ENCODE results near the gene CIT. TPM values are rescaled to one million over a fixed set of nuclear protein-coding genes. Genes with fewer than 3 reads are reported as not detected.
A peak's percentile ranks its signal among the peaks of the same experiment; 100 is the strongest.

The CIT gene
- total and polyA plus RNA-seq, 2 donors (not counting 3 experiments of a cell fraction or from before 2014, with no cell fraction given): 13.3 to 61.8 TPM

DNA sequence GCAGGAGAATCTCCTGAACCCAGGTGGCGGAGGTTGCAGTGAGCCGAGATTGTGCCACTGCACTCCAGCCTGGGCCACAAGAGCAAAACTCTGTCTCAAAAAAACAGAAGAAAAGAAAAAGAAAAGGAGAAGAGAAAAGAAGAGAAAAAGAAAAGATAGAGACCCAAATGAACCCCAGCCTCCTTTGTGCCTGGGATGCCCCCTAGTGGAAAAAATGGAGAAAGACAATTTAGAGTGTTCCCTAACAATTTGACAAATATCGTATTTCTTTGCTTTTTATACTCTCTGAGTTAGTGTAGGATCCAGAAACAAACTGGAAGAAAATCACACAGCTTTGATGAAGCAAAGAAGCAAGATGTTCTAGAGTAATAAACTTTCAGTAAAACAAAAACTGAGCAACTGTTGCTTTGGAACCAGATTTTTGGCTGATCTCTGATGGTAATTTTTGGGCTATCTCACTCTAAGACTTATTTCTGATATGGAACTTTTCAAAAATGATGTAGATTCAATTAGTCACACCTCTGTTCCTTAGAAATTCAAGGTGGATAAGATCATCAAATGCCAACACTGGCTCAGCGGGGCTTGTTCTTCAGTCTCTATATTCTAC lies 227.8 kb downstream of the CIT start:
- DNase-seq (ENCODE audit: low read depth, low spot score) (no peak), FAIRE-seq (peak; percentile 81)

More for the DNA sequence above, 227.8 kb downstream of the CIT start:
- Histone ChIP-seq H3K36me3 (ENCODE audit: control insufficient read depth in 2 of 2, extremely low read depth in 1 of 2, insufficient read depth in 2 of 2, low read length in 2 of 2) (no peaks in the 10 kb centered on the region), H3K9ac (replicated peaks; ENCODE audit: extremely low read depth, insufficient read depth, low read length) (no peak overlapping the region), H4K20me1 (replicated peaks; ENCODE audit: control insufficient read depth, extremely low read depth, insufficient read depth, low read length) (no peaks in the 10 kb centered on the region), H3K9me1 (replicated peaks; ENCODE audit: control insufficient read depth, extremely low read depth, insufficient read depth, low read length) (no peaks in the 10 kb centered on the region), H3K4me3 (replicated peaks in 1 of 3; ENCODE audit: insufficient read depth in 1 of 3, low read depth in 1 of 3, low read length in 3 of 3) (no peak overlapping the region), H3K27ac (ENCODE audit: insufficient read depth, low read depth, low read length) (no peak overlapping the region), H3K4me2 (ENCODE audit: insufficient read depth, low read length) (no peak overlapping the region), H3K9me3 (replicated peaks; ENCODE audit: control insufficient read depth, insufficient read depth, low read length) (no peaks in the 10 kb centered on the region), H3K27me3 (ENCODE audit: control insufficient read depth in 2 of 2, insufficient read depth in 2 of 2, low read length in 2 of 2) (no peaks in the 10 kb centered on the region), H2AFZ (ENCODE audit: low read depth, low read length) (no peak overlapping the region), H3K79me2 (ENCODE audit: control insufficient read depth, insufficient read depth, low read length) (no peaks in the 10 kb centered on the region), H3K4me1 (ENCODE audit: control insufficient read depth, extremely low read depth, insufficient read depth, low read length) (no peaks in the 10 kb centered on the region)
- dilution Hi-C loops (cut with MboI; ENCODE audit: extremely low pct_ligation_motif_present, low sequenced_read_pairs): no loop called here
- ChIA-PET POLR2A (no interaction called here), CTCF (interaction anchor here (0.6 to 5.2 kb wide), 23 partner anchors 9 to 1247 kb away, joined by 3 to 61 read pairs (median 4); partner anchors contain the start of gene PRKAB1)
- no TSS peak for BruUV-seq (replicated peaks)
- intact Hi-C loops (cut with micrococcal nuclease): loop anchor here (1.0 kb wide), 1 partner anchor 205 kb away; no protein-coding TSS in a partner anchor
- peak; percentile 58 to 65 for TF ChIP-seq CTCF (IDR thresholded peaks at IDR 0.05; ENCODE audit: extremely low read depth in 1 of 2, insufficient read depth in 1 of 2, low read depth in 1 of 2, low read length in 2 of 2)
- no peak for TF ChIP-seq JUN (IDR thresholded peaks at IDR 0.05; ENCODE audit: borderline replicate concordance, insufficient read depth, insufficient read length, low read depth)
- TF ChIP-seq POLR2A (IDR thresholded peaks at IDR 0.05; ENCODE audit: low read depth, low read length): no peak
- no peak for TF ChIP-seq FOS (IDR thresholded peaks at IDR 0.05; ENCODE audit: borderline replicate concordance, insufficient read depth, low read length)
